Measurements from ENCODE around the gene DNA2.
"Not testable (repeated sequence)": the region's sequence is repeated elsewhere in the genome, so short reads cannot be mapped to it uniquely, and the experiment has no call there.

DNA2 gene, protein sequence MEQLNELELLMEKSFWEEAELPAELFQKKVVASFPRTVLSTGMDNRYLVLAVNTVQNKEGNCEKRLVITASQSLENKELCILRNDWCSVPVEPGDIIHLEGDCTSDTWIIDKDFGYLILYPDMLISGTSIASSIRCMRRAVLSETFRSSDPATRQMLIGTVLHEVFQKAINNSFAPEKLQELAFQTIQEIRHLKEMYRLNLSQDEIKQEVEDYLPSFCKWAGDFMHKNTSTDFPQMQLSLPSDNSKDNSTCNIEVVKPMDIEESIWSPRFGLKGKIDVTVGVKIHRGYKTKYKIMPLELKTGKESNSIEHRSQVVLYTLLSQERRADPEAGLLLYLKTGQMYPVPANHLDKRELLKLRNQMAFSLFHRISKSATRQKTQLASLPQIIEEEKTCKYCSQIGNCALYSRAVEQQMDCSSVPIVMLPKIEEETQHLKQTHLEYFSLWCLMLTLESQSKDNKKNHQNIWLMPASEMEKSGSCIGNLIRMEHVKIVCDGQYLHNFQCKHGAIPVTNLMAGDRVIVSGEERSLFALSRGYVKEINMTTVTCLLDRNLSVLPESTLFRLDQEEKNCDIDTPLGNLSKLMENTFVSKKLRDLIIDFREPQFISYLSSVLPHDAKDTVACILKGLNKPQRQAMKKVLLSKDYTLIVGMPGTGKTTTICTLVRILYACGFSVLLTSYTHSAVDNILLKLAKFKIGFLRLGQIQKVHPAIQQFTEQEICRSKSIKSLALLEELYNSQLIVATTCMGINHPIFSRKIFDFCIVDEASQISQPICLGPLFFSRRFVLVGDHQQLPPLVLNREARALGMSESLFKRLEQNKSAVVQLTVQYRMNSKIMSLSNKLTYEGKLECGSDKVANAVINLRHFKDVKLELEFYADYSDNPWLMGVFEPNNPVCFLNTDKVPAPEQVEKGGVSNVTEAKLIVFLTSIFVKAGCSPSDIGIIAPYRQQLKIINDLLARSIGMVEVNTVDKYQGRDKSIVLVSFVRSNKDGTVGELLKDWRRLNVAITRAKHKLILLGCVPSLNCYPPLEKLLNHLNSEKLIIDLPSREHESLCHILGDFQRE

DNA sequence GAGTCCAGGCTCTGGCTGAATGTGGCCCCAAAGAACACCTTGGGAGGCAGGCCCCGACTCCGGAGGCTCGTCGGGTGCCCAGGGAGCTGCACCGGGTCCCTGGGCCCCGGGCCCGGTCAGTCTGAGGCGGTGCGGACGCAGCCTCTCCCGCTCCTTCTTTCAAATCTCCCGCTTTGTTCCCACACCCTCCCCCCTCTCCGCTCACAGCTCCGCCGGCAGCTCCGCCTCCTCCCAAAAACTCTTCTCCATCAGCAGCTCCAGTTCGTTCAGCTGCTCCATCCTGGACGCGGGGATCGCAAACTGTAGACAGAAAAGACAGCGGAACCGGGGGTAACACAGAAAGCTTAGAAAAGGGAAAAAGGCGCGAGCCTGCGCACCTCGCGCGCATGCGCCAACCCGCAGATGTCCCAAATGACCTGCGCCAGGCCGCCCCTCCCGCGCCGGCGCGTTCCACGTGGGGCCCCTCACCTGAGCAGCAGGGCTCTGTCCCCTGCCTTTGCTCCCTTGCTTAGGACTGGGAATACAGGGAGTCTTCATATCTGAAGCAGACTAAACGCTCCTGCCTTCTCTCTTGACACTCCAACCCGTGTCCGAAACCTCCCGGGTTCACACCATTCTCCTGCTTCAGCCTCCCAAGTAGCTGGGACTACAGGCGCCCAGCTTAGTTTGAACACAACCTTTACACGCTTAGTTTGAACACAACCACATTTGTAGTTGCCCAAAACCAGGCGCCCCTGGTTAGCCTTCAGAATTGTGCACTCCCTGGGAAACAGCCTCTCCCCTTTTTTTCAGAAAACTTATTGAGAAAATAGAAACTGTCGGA is at the start of gene DNA2:
Gene DNA2, minus strand, starts transcription at position 388 of the 823 bp plus-strand sequence. Its CDS starts 109 bp downstream, at position 279.
- peak; percentile 69 for DNase-seq

DNA sequence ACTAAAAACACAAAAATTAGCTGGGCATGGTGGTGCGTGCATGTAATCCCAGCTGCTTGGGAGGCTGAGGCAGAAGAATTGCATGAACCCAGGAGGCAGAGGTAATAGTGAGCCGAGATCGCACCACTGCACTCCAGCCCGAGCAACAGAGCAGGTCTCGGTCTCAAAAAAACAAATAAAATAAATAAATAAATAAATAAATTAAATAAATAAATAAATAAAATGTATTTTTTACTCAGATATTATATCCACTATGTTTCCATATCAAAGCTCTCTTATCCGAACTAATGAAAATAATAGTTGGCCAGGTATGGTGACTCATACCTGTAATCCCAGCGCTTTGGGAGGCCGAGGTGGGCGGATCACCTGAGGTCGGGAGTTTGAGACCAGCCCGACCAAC is 46.8 kb upstream of the DNA2 start:
- not testable (repeated sequence) for DNase-seq

DNA sequence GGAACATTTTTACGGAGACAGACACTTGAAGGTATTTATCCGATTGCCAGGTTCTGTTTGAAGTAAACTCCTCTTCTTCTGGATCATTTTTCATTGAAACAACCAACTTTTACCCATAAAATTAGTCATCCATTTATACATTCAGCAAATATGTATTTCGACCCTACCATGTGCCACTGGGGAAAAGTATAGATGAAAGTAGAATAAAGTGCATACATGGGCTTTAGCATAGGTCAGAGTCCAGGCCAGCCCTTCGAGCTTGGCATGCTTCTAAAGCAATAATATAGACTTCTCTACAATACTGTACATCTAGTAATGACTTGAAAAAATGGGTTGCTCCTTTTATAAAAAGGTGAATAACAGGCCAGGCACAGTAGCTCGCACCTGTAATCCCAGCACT is 45.4 kb upstream of the DNA2 start:
- no peak for DNase-seq

DNA sequence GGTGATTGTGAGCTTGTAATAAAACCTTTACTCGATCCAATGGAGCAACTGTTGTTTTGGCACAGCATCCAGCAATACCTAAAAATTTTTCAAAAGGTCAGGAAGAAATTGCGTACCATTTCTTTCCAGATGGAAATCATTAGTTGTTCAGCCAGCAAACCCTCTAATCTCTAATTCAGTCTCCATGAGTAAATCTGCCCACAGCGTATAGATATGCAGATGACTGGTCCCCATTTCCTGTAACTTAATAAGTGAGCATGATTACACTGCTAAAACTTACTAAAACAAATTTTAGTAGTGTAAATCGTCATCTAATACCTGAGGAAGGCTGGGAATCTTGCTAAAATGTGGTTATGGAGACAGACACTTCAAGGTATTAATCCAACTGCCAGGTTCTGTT is 45.0 kb upstream of the DNA2 start:
- DNase-seq, result no peak

DNA sequence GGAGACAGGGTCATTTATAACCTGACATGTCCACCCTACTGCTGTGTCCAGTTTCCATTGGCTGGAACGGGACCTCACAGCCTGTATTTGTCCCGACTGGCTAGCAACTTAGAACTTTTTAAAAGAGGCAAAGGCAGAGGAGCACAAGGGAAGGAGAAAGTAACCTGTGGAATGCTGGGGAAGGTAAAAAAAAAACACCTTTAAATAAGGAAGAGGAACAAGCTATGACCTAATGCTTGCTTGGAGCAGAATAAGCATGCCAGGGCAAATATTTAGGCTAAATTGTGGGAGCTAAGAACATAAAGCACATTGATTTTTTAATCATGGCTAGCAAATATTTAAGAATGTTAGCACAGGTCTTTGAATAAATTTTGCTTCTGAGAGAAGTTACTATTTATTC is 44.4 kb upstream of the DNA2 start:
- DNase-seq, result not testable (repeated sequence)

DNA sequence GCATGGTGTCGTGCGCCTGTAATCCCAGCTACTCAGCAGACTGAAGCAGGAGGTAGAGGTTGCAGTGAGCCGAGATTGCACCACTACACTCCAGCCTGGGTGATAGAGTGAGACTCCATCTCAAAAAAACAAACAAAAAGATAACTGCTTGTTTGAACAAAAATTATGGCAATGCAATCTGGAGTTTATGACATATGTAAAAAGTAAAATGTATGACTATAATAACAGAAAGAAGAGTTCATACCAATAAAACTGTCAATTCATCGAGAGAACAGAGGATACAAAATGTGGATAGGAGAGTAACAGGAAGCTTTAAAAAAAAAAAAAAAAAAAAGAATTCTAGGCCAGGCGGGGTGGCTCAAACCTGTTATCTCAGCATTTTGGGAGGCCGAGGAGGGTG is 36.3 kb upstream of the DNA2 start:
- no peak for DNase-seq

DNA sequence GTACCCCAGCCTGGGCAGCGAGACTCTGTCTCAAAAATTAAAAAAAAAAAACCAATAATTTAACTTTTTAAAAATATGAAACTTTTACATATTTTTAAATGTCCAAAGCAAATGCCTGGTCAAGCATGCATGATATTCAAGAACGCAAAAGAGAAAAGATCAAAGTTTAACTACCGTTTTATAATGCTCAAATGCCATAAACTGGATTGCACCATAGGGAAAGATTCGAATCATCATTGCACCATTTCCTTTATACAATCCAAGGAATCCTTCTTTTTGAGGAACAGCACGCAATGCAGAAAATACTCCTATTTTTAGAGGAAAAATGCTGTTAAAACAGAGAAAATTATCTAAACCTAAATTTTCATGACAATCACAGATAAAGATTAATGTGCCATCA is 34.6 kb upstream of the DNA2 start:
- no peak for DNase-seq

DNA sequence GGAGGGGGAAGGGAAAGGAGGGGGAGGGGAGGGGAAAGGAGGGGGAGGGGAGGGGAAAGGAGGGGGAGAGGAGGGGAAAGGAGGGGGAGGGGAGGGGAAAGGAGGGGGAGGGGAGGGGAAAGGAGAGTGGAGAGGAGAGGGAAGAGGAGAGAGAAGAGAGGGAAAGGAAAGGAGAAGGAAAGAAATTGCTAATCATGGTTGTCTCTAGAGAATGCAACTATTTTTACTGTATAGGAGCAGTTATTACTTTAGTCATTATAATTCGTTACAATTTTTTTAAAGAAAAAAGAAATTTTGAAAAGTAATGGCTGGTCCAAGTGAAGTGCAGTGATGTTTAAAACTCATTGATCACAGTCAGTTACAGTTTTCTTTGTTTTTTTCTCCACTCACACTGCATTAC is 31.1 kb upstream of the DNA2 start:
- no peak for DNase-seq

DNA sequence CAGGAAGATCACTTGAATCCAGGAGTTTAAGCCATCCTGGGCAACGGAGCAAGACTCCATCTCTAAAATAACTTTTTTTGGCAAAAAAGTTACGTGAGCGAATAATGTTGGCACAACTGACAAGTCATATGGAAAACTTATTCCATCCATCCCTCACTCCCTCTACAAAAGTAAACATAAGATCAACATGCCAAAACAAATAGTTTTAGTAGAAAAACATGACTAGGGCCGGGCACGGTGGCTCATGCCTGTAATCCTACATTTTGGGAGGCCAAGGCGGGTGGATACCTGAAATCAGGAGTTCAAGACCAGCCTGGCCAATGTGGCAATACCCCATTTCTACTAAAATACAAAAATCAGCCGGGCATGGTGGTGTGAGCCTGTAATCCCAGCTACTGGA is 29.9 kb upstream of the DNA2 start:
- DNase-seq, result no peak

DNA sequence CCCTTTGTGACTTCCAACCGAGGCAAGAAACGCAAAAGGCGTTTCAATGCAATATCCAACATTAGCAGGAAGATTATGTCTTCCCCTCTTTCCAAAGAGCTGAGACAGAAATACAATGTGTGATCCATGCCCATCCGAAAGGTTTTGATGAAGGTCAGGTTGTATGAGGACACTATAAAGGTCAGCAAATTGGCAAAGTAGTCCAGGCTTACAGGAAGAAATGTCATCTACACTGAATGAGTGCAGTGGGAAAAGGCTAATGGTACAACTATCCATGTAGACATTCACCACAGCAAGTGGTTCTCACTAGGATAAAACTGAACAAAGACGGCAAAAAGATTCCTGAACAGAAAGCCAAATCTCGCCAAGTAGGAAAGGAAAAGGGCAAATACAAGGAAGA is 27.8 kb upstream of the DNA2 start:
- no peak for DNase-seq

DNA sequence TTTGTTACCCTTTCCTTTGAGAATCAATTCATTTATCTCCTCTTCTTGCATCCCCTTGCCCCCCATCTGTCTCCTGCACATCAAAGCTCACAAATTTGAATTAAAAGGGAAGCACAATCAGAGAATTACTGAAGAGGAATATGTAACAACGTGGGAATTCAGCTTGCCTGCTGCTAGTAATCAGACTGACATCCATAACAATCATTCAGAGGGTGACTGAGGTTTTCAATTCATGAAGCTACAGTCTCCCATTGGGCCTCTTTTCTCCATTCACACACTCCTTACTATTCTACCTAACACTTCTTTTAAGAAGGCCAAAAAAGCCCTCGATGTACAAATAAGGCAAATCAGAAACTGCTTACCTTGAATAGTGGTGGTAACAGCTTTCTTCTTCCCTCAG is 24.3 kb upstream of the DNA2 start:
- DNase-seq, result no peak

DNA sequence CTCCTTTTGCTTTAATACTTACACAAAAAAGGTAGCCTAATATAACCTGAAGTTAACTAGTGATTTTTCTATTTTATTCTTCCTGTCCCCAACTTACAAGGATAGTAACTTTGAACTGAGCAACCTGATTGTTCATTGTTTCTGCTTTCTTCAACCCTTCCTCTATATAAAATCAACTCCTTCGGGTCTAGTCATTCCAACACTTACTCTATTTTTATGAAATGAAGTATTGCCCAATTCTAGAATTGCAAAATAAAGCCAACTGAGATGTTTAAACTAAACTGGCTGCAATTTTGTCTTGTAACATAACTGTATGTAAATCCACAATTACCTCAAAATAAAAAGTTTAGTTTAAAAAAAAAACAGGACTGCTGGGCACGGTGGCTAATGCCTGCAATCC is 20.3 kb upstream of the DNA2 start:
- DNase-seq, result no peak

DNA sequence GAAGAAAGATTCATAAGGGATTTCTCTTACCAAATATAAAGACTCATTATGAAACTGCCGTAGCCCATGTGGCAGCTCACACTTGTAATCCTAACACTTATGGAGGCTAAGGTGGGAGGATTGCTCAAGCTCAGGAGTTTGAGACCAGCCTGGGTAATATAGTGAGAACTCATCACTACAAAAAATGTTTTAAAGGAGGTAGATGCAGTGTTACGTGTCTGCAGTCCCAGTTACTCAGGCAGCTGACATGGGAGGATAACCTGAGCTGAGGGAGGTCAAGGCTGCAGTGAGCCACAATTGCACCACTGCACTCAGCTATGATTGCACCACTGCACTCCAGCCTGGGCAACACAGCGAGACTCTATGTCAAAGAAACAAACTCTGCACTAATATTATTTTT is 18.1 kb upstream of the DNA2 start:
- DNase-seq, result no peak

DNA sequence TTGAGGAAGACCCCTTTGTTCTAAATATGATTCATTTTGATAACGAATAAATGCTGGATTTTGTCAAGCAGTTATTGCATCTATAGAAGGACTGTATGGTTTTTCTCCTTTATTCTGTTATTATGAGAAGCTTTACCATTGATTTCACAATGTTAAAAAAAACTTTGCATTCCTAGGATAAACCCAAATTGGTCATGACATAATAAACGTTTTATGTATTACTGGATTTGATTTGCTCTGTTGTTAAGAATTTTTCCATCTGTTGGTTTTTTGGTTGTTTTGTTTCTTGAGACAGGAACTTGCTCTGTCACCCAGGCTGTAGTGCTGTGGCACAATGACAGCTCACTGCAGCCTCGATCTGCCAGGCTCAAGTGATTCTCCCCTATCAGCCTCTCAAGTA is 2.2 kb upstream of the DNA2 start:
- DNase-seq, result no peak

DNA sequence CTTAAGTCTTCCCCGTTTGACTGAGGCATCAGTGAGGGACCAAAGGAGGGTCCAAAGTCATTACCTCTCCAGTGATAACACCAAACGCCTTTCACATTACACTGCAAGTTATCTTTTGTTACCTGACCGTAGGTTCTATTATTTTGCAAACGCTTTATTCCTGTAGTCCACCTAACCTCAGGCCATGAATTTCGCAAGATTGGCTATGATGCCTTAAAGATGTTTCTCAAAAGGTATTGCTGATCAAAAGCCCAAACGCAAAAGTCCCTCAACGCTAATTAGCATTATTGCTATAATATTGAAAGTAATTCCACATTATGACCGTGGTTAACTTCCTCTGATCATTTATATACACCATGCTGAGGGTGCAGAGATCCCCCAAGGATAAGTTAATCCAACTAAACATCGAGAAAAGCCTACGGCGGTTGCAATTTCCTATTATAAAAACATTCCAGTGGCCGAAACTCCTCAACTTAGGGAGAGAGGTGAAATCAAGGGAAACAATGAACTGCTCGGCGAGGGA is 649 bp downstream of the DNA2 start:
- DNase-seq, result no peak

DNA sequence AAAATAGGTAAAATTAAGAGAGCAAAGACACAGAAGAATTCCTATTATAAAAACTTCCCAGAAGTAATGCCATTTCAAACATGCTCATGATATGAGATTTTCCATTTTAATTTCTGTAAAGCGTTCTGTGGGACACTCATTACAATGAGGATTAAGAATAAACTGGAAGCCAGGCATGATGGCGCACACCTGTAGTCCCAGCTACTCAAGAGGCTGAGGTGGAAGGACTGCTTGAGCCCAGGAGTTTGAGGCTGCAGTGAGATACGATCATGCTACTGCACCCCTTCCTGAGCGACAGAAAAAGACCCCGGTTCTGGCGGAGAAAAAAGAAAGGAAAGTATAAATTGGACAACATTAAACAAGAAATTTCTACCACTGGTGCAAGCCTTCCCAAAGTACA is 1.5 kb downstream of the DNA2 start:
- DNase-seq, result no peak

DNA sequence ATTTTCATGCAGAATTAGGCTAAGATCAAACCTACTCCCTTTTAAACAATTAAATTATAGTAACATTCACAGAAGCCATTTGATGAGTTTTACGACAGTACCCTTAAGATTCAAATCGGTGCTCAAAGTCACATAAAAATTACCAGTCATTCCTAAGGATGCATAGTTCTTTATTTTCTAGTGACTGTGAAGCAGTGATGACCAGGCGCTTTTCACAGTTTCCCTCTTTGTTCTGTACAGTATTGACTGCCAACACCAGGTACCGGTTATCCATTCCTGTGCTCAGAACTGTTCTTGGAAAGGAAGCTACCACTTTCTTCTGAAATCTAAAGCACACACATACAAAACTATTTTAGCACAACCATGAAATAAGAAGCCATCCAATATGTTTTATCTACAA is 1.9 kb downstream of the DNA2 start:
- DNase-seq, result no peak

DNA sequence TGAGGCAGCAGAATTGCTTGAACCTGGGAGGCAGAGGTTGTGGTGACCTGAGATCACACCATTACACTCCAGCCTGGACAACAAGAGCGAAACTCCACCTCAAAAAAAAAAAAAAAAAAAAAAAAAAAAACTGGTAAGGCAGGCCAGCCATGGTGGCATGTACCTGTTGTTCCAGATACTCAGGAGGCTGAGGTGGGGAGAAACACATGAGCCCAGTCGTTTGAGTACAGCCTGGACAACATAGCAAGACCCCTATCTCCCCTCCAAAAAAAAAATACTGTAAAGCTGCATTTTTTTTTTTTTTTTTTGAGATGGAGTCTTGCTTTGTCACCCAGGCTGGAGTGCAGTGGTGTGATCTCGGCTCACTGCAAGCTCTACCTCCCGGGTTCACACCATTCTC is 7.0 kb downstream of the DNA2 start:
- DNase-seq, result not testable (repeated sequence)

DNA sequence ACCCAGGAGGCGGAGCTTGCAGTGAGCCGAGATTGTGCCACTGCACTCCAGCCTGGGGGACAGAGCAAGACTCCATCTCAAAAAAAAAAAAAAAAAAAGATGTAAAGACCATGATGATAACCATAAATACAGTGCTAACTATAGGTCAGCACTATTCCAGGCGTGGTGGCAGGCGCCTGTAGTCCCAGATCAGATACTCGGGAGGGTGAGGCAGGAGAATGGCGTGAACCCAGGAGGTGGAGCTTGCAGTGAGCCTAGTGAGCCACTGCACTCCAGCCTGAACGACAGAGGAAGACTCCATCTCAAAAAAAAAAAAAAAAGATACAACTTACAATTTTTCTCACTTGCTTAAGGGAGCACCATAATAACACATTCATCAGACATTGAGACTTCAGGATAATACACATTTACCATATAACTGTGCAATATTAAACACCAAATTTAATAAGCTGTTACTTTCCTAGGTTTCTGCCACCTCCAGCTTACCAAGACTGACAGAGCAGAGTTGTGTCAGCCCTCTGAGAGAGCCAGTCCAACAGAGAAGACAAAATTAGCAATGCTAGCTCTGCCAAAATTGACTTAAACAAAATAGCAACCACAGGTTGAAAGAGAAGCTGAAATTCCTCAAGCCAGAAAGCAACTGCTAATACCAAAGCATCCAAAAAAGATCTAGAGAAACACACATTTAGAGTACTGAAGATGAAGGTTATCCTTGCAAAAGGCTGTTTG is 8.2 kb downstream of the DNA2 start:
- no peak for DNase-seq

DNA sequence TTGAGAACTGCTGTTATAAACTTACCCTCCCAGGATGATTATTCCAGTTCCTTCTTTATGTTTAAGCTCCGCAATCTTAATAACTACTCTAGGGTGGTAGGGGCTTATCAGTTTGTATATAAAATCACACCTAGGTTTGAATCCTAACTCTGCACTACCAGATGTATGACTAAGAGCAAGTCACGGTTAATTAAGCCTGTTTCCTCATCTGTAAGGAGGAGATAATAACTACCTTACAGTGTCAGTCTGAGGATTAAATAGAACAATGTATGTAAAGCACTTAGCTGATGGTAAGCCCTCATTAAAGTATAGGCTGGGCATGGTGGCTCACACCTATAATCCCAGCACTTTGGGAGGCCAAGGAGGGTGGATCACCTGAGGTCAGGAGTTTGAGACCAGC is 9.2 kb downstream of the DNA2 start:
- no peak for DNase-seq

DNA sequence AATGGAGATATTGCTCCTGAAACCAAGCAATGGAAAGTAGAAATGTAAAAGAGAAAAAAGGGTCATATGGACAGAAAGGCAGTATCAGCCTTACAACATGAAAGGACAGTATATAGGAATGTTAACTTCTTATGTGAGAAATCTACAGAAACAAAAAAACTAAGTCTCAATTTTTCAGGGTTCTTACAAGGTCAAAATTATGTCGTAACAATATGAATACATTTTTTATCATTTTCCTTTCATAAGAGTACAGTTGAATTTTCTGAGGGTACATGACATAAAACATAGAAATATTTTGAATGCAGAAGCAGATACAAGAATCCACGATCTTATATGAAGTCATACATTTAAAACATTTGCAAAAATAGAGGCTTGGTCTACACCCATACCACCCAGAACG is 10.7 kb downstream of the DNA2 start:
- DNase-seq, result no peak

DNA sequence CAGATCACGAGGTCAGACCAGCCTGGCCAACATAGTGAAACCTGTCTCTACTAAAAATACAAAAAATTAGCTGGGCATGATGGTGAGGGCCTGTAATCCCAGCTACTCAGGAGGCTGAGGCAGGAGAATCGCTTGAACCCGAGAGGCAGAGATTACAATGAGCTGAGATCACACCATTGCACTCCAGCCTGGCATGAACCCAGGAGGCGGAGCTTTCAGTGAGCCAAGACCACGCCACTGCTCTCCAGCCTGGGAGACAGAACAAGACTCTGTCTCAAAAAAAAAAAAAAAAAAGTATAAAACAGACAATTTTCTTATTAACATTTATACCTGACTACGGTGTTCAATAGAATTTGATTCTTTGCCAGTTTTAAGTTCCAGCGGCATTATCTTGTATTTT is 22.1 kb downstream of the DNA2 start:
- DNase-seq, result not testable (repeated sequence)
